ENCODE results near the gene GPATCH11. TPM values are rescaled to one million over a fixed set of nuclear protein-coding genes. Genes with fewer than 3 reads are reported as not detected.

The GPATCH11 gene
- total RNA-seq, 2 donors from 2014 or later: 5.6 to 9.0 TPM

DNA sequence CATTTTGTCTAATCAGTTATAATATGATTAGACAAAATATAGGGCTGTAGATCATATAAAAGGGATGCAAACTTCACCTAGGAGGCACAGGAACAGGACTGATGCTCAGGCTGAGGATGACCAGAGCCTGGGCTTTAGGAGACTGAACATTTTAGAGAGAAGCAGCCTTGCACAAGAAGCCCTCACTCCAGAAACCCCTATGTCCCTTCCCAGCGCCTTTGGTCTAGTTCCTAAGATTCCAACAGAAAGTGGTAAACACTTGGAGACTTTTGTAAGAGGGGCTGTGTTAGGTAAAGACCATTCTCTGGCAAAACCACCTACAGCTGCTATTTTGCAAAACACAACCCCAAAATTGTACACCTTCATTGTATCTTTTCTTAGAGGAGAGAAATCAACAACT, 33.2 kb downstream of the GPATCH11 start:
- no peak overlapping the region for H3K27ac ChIP-seq
- H3K27me3 ChIP-seq (replicated peaks; ENCODE audit: insufficient read depth): no peaks in the 10 kb centered on the region
- TF ChIP-seq, protein P1, sequence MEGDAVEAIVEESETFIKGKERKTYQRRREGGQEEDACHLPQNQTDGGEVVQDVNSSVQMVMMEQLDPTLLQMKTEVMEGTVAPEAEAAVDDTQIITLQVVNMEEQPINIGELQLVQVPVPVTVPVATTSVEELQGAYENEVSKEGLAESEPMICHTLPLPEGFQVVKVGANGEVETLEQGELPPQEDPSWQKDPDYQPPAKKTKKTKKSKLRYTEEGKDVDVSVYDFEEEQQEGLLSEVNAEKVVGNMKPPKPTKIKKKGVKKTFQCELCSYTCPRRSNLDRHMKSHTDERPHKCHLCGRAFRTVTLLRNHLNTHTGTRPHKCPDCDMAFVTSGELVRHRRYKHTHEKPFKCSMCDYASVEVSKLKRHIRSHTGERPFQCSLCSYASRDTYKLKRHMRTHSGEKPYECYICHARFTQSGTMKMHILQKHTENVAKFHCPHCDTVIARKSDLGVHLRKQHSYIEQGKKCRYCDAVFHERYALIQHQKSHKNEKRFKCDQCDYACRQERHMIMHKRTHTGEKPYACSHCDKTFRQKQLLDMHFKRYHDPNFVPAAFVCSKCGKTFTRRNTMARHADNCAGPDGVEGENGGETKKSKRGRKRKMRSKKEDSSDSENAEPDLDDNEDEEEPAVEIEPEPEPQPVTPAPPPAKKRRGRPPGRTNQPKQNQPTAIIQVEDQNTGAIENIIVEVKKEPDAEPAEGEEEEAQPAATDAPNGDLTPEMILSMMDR (IDR thresholded peaks at IDR 0.05): no peak
- ATAC-seq (ENCODE audit: insufficient number of reproducible peaks, low FRiP score, low read depth): no peak
- DNase-seq (ENCODE audit: low spot score): no peak
- H3K9me3 ChIP-seq: no peaks in the 10 kb centered on the region
- no peaks in the 10 kb centered on the region for H3K4me1 ChIP-seq (ENCODE audit: control insufficient read depth in 1 of 2, low read depth in 2 of 2)
- H3K36me3 ChIP-seq: peaks cover 27% of the 10 kb centered on the region
- no peak overlapping the region for H3K4me3 ChIP-seq

DNA sequence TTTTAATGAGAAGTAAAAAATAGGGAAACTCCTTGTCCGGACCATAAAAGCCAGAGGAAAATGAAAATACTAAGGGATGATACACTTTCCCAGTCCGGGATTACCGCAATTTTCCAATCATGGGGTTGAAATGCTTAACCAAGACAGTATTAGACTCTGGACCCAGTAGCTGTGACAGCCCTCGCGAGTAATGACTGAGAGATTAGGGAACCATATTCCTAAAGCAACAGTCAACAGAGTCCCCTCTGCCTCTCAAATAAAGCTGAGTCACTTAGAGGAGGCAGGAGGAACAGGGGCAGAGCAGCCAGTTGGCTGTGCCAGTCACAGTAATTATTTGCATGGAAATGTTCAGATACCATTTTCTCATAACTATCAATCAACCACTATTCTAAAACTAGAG, 34.8 kb downstream of the GPATCH11 start:
- H3K36me3 ChIP-seq: peaks cover 29% of the 10 kb centered on the region

DNA sequence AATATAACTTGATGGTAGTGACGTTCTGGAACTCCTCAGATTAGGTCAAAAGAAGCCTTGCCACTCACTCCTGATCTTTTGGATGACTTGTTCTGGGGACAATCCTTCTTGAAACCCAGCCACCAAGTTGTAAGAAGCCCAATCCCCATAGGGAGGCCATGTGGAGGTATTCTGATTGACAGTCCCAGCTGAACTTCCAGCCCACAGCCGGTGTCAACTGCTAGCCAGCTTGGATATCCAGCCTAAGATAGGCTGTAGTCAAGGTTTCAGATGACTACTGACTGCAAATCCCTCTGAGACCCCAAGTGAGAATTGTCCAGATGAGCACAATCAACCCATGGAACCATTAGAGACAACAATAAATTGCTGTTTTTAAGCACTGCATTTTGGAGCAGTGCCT, 41.1 kb downstream of the GPATCH11 start:
- Histone ChIP-seq H3K27me3 (replicated peaks; ENCODE audit: insufficient read depth) (no peaks in the 10 kb centered on the region), H3K36me3 (peaks cover 37% of the 10 kb centered on the region), H3K9me3 (no peaks in the 10 kb centered on the region), H3K4me3 (no peak overlapping the region), H3K4me1 (ENCODE audit: control insufficient read depth in 1 of 2, low read depth in 2 of 2) (no peaks in the 10 kb centered on the region), H3K27ac (no peak overlapping the region)
- ATAC-seq (ENCODE audit: insufficient number of reproducible peaks, low FRiP score, low read depth) (no peak), DNase-seq (ENCODE audit: low spot score) (no peak)
- TF ChIP-seq, protein P1 (IDR thresholded peaks at IDR 0.05): no peak

More for the DNA sequence above, 34.8 kb downstream of the GPATCH11 start:
- no peaks in the 10 kb centered on the region for H3K9me3 ChIP-seq
- TF ChIP-seq, protein P1 (IDR thresholded peaks at IDR 0.05): no peak
- H3K4me3 ChIP-seq: no peak overlapping the region
- H3K27me3 ChIP-seq (replicated peaks; ENCODE audit: insufficient read depth): no peaks in the 10 kb centered on the region
- ATAC-seq (ENCODE audit: insufficient number of reproducible peaks, low FRiP score, low read depth) (no peak), DNase-seq (ENCODE audit: low spot score) (no peak)
- H3K27ac ChIP-seq: no peak overlapping the region
- H3K4me1 ChIP-seq (ENCODE audit: control insufficient read depth in 1 of 2, low read depth in 2 of 2): no peaks in the 10 kb centered on the region

DNA sequence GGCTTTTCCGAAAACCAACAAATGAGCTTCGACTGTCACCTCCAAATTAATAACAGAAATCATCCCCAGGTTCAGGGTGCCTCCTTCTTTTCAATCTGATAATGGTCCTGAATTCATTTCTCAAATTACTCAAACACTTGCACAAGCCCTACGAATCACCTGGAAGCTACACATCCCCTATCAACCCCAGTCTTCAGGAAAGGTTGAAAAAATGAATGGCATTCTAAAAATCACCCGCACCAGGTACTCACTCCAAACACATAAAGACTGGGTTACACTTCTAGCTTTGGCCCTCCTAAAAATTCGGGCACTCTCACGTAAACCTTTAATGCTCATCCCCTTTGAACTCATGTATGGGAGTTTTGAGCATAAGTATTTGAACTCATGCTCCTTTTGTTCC, 48.6 kb downstream of the GPATCH11 start:
- Histone ChIP-seq H3K4me3 (no peak overlapping the region), H3K27ac (no peak overlapping the region), H3K36me3 (peaks cover 66% of the 10 kb centered on the region), H3K27me3 (replicated peaks; ENCODE audit: insufficient read depth) (no peaks in the 10 kb centered on the region), H3K4me1 (ENCODE audit: control insufficient read depth in 1 of 2, low read depth in 2 of 2) (no peaks in the 10 kb centered on the region), H3K9me3 (no peaks in the 10 kb centered on the region)
- TF ChIP-seq, protein P1 (IDR thresholded peaks at IDR 0.05): no peak
- ATAC-seq (ENCODE audit: insufficient number of reproducible peaks, low FRiP score, low read depth): no peak
- DNase-seq (ENCODE audit: low spot score): no peak

DNA sequence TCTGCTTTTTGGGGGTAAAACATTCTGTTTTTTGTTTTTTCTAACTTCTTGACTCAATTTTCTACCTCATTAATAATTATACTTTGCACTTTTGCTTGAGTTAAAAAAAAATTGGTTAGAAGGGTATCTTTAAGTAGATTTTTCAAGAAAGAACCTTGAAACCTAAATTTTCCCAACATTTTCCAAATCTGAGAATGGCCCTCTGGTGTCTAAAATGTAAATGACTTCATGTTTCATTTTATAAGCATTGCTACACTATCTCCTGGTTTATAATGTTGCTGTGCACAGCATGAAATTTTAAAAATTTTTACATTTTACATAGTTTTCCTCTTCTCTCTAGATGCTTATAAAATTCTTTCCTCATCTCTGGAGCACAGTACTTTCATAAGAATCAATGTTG, 58.2 kb downstream of the GPATCH11 start:
- Histone ChIP-seq H3K27me3 (replicated peaks; ENCODE audit: insufficient read depth) (no peaks in the 10 kb centered on the region), H3K4me3 (no peak overlapping the region), H3K9me3 (no peaks in the 10 kb centered on the region), H3K27ac (no peak overlapping the region), H3K4me1 (ENCODE audit: control insufficient read depth in 1 of 2, low read depth in 2 of 2) (no peaks in the 10 kb centered on the region), H3K36me3 (peaks cover 58% of the 10 kb centered on the region)
- no peak for ATAC-seq (ENCODE audit: insufficient number of reproducible peaks, low FRiP score, low read depth)
- TF ChIP-seq, protein P1 (IDR thresholded peaks at IDR 0.05): no peak
- DNase-seq (ENCODE audit: low spot score): no peak
